Measurements from ENCODE around the gene GFM2.
"Not testable (repeated sequence)": the region's sequence is repeated elsewhere in the genome, so short reads cannot be mapped to it uniquely, and the experiment has no call there.

Gene GFM2

GRCh38 chr5:74686962-74687751 is 79.8 kb downstream of the GFM2 start:
- DNase-seq: no peak

- DNase-seq: peak; percentile 30
Measured at GRCh38 chr5:74685979-74686631, 80.8 kb downstream of the GFM2 start.

GRCh38 chr5:74684900-74685851 is 81.7 kb downstream of the GFM2 start, which contains the start of gene HEXB:
Gene HEXB (plus strand): TSS chr5:74685233. CDS start chr5:74685261, 28 bp downstream.
- peak; percentile 92 for DNase-seq

- DNase-seq: no peak
Measured at GRCh38 chr5:74679966-74680365, 87.0 kb downstream of the GFM2 start.

GRCh38 chr5:74679300-74679699 is 87.6 kb downstream of the GFM2 start:
- not testable (repeated sequence) for DNase-seq

- DNase-seq: not testable (repeated sequence)
Measured at GRCh38 chr5:74678123-74678522, 88.8 kb downstream of the GFM2 start.

- not testable (repeated sequence) for DNase-seq
Measured at GRCh38 chr5:74676466-74676865, 90.5 kb downstream of the GFM2 start.

GRCh38 chr5:74673011-74673790 is 93.7 kb downstream of the GFM2 start:
- DNase-seq: peak; percentile 51

GRCh38 chr5:74672215-74672877 is 94.6 kb downstream of the GFM2 start:
- DNase-seq: no peak
